HCT116 (cell line): ENCODE measurements around the gene ACAT1. TPM values are rescaled to one million over a fixed set of nuclear protein-coding genes. Genes with fewer than 3 reads are reported as not detected.
A peak's percentile ranks its signal among the peaks of the same experiment; 100 is the strongest.
"Not testable (repeated sequence)": the region's sequence is repeated elsewhere in the genome, so short reads cannot be mapped to it uniquely, and the experiment has no call there.

Experiments used
- ATAC-seq: fragments of 200-7000 bp; cut with Tn5 transposase; 2 replicates; pipeline ENCODE4 v1.9.1; 2020; ENCODE audit warnings: mild to moderate bottlenecking, moderate library complexity
- BruUV-seq: library from RNA; stranded (reverse); fragments of 400-500 nt; replicated peaks from 2 replicates; lab custom pipeline; 2021; lab: Mats Ljungman, UMichigan
- CTCF ChIA-PET: fragments of 300-600 bp; sonication (Branson Sonifier 250); formaldehyde crosslinking; loops from one replicate; lab custom pipeline; 2021; ENCODE audit warnings: antibody characterized with exemption; lab: Charles Lee
- POLR2A ChIA-PET: fragments of 300-600, 350-600 bp; sonication (Branson Sonifier 250); formaldehyde crosslinking; loops from one replicate; lab custom pipeline; 2021; ENCODE audit warnings: antibody characterized with exemption; lab: Charles Lee
- RAD21 ChIA-PET, 2 experiments: fragments of 300-600 bp; sonication (Branson Sonifier 250); formaldehyde crosslinking; loops; one replicate each; lab custom pipeline; 2023; ENCODE audit warnings: low total read pairs in 2 of 2; ENCODE audit not compliant: uncharacterized antibody in 2 of 2, unreplicated experiment in 2 of 2, low non-redundant PET in 1 of 2; lab: Charles Lee
- DNase-seq: peaks from one replicate; pipeline ENCODE4 v3.0.0-alpha.2; 2010; ENCODE audit warnings: low read depth, low spot score
- H2AFZ ChIP-seq: fragments of 200-600 bp; shearing (Covaris generic), sonication (generic); 2 replicates; pipeline ENCODE4 v1.6.1; 2017; ENCODE audit warnings: low read depth, mixed run types, mixed read lengths, antibody characterized with exemption, low read length; ENCODE audit not compliant: poor library complexity, severe bottlenecking
- H3K27ac ChIP-seq: 2 replicates; pipeline ENCODE4 v1.5.1; 2012; ENCODE audit warnings: low read depth, low read length
- H3K27me3 ChIP-seq: fragments of 200-600 bp; sonication (generic); 2 replicates; pipeline ENCODE4 v1.6.1; 2016; ENCODE audit warnings: mixed run types, low read length, mixed read lengths; ENCODE audit not compliant: insufficient read depth
- H3K36me3 ChIP-seq, 2 experiments: fragments of 200-500 bp in 1 of 2; fragments of 200-600 bp in 1 of 2; sonication (Bioruptor generic) in 1 of 2; sonication (generic) in 1 of 2; 2 replicates each; pipeline versions ENCODE4 v1.5.1 to v1.6.1; 2014 to 2016; ENCODE audit warnings: low read length in 2 of 2, inconsistent platforms in 1 of 2, mixed read lengths in 1 of 2, mixed run types in 1 of 2; ENCODE audit not compliant: insufficient read depth in 2 of 2, control insufficient read depth in 1 of 2
- H3K4me1 ChIP-seq, 2 experiments: fragments of 200-600 bp in 1 of 2; sonication (generic) in 1 of 2; 2 replicates each; pipeline versions ENCODE4 v1.5.1 to v1.6.1; 2012 to 2017; ENCODE audit warnings: low read length in 2 of 2, inconsistent platforms in 1 of 2, mild to moderate bottlenecking in 1 of 2, mixed read lengths in 1 of 2, mixed run types in 1 of 2, moderate library complexity in 1 of 2; ENCODE audit not compliant: insufficient read depth in 2 of 2, control insufficient read depth in 1 of 2
- H3K4me2 ChIP-seq: fragments of 200-600 bp; sonication (generic); 2 replicates; pipeline ENCODE4 v1.6.1; 2017; ENCODE audit warnings: mixed run types, low read length, mixed read lengths
- H3K4me3 ChIP-seq, 2 experiments: fragments of 200-600 bp in 1 of 2; sonication (generic) in 1 of 2; replicated peaks in 1 of 2; 2 replicates each; pipeline ENCODE4 v1.5.1; 2011 to 2016; ENCODE audit warnings: low read length in 2 of 2, control low read depth in 1 of 2, low read depth in 1 of 2, mild to moderate bottlenecking in 1 of 2, mixed read lengths in 1 of 2, mixed run types in 1 of 2
- H3K79me2 ChIP-seq: fragments of 200-600 bp; sonication (generic); 2 replicates; pipeline ENCODE4 v1.6.1; 2017; ENCODE audit warnings: mild to moderate bottlenecking, mixed run types, low read length, moderate library complexity, mixed read lengths; ENCODE audit not compliant: insufficient read depth
- H3K9ac ChIP-seq: fragments of 200-600 bp; sonication (generic); 2 replicates; pipeline ENCODE4 v1.6.1; 2016; ENCODE audit warnings: low read length, mixed read lengths
- H3K9me2 ChIP-seq: fragments of 200-600 bp; sonication (generic), shearing (Covaris generic); 2 replicates; pipeline ENCODE4 v1.6.1; 2017; ENCODE audit warnings: mixed run types, mild to moderate bottlenecking, moderate library complexity; ENCODE audit not compliant: insufficient read depth
- H3K9me3 ChIP-seq, 2 experiments: fragments of 200-500 bp in 1 of 2; fragments of 200-600 bp in 1 of 2; sonication (Bioruptor generic) in 1 of 2; sonication (generic) in 1 of 2; 2 replicates each; pipeline ENCODE4 v1.6.1; 2014 to 2017; ENCODE audit warnings: low read length in 2 of 2, mixed read lengths in 2 of 2, inconsistent platforms in 1 of 2, low read depth in 1 of 2, mild to moderate bottlenecking in 1 of 2, mixed run types in 1 of 2, moderate library complexity in 1 of 2; ENCODE audit not compliant: control insufficient read depth in 1 of 2, insufficient read depth in 1 of 2
- H4K20me1 ChIP-seq: fragments of 200-600 bp; sonication (generic), shearing (Covaris generic); 2 replicates; pipeline ENCODE4 v1.6.1; 2017; ENCODE audit warnings: mixed run types, mild to moderate bottlenecking, moderate library complexity; ENCODE audit not compliant: insufficient read depth
- CBX3 ChIP-seq: IDR thresholded peaks from 2 replicates; pipeline ENCODE4 v1.6.1; 2012; ENCODE audit warnings: low read depth
- EGR1 ChIP-seq: IDR thresholded peaks from 2 replicates; pipeline ENCODE4 v1.6.1; 2012; ENCODE audit warnings: low read depth
- EZH2phosphoT487 ChIP-seq: fragments of 200-600 bp; IDR thresholded peaks from 2 replicates; pipeline ENCODE4 v1.6.1; 2018; ENCODE audit warnings: antibody characterized with exemption, borderline replicate concordance
- RAD21 ChIP-seq: IDR thresholded peaks from 2 replicates; pipeline ENCODE4 v1.6.1; 2012; ENCODE audit warnings: low read depth, mild to moderate bottlenecking
- TCF7L2 ChIP-seq: IDR thresholded peaks from 2 replicates; pipeline ENCODE4 v1.7.0; 2011; ENCODE audit warnings: borderline replicate concordance, inconsistent platforms; ENCODE audit not compliant: insufficient read depth, insufficient read length; ENCODE audit errors: extremely low read depth
- ZFX ChIP-seq: fragments of 450-650 bp; IDR thresholded peaks from 2 replicates; pipeline ENCODE4 v1.6.1; 2017
- intact Hi-C: fragments of 100-400 bp; cut with micrococcal nuclease; formaldehyde crosslinking; loops from 2 replicates; pipeline ENCODE4 v1.10.0; 2022
- total RNA-seq: library from RNA; stranded (reverse); gene quantifications from one replicate; pipeline ENCODE4 v1.2.1, GENCODE V29; 2021; ENCODE audit not compliant: unreplicated experiment
- TF ChIP-seq, protein P1 (sequence below): IDR thresholded peaks from 2 replicates; pipeline ENCODE4 v1.6.1; 2012
- TF ChIP-seq, protein P2 (sequence below): IDR thresholded peaks from 2 replicates; pipeline ENCODE4 v1.6.1; 2012; ENCODE audit warnings: low read depth
- TF ChIP-seq, protein P3 (sequence below), 3 experiments: fragments of 200-600 bp in 1 of 3; sonication (generic) in 1 of 3; IDR thresholded peaks in 2 of 3; conservative IDR thresholded peaks in 1 of 3; 2 replicates each; pipeline ENCODE4 v1.5.1; 2012 to 2017; ENCODE audit warnings: low read depth in 2 of 3, low read length in 2 of 3, antibody characterized with exemption in 1 of 3, borderline replicate concordance in 1 of 3, control low read depth in 1 of 3, mild to moderate bottlenecking in 1 of 3, mixed read lengths in 1 of 3, mixed run types in 1 of 3, moderate library complexity in 1 of 3; ENCODE audit not compliant: insufficient read depth in 1 of 3

ACAT1 gene
- total RNA-seq, 1 experiment from 2014 or later = 83.8 TPM

DNA sequence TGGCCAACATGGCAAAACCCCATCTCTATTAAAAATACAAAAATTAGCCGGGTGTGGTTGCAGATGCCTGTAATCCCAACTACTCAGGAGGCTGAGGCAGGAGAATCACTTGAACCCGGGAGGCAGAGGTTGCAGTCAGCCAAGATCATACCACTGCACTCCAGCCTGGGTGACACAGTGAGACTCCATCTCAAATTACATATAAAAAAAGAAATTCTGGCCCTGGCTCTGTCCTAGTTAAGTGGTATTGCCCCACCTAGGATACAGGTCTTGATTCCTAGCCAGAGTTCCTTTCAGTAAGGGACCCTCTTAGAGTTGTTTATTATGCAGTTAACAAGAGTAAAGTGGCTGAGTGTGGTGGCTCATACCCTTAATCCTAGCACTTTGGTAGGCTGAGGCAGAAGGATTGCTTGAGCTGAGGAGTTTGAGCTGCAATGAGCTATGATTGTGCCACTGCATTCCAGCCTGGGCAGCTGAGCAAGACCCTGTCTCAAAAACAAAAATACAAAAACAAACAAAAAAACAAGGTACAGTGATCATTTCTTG is 11.7 kb downstream of the ACAT1 start:
- RAD21 ChIA-PET, H4K20me1 ChIP-seq, CTCF ChIA-PET, H3K27ac ChIP-seq, H3K4me3 ChIP-seq, H3K9ac ChIP-seq, H3K4me1 ChIP-seq, H2AFZ ChIP-seq, H3K4me2 ChIP-seq, H3K27me3 ChIP-seq, ATAC-seq, DNase-seq, intact Hi-C loops, POLR2A ChIA-PET, H3K9me2 ChIP-seq, H3K9me3 ChIP-seq, BruUV-seq: not testable (repeated sequence)
- H3K79me2 ChIP-seq = peaks cover 33% of the 10 kb centered on the region
- H3K36me3 ChIP-seq = peaks cover 7 to 15% of the 10 kb centered on the region in 2 experiments; a peak in 2 of 4 replicates

DNA sequence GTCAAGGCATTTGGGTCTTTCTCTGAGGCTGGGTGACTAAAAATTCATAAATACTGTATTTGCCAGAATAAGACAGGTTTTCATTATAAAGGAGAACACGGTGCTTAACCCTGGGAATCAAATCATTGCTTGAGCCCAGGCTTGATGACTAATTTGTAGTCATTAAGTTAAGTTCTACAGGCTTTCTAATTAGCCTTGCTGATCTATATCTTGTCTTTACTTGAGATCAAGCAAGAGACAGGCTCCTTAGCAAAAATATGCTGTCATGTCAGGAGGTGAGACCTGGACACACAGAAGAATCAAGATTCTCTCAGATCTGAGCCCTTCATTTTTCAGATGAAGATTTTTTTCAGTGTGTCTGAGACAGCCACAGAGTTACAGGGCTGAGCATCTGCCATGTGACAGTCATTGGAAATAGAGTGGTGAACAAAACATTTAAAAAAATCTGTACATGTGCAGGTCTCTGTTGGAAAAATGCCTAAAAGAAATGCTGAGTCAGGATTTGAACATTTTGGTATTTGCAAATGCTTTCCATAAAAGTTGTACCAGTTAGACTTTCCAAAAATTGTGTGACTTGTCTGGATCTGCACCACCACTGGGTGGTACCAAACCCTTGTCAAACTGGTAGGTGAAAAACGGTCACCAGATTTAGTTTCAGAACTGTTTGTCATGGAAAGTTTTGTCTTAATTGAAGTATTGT is 14.6 kb downstream of the ACAT1 start:
- TF ChIP-seq ZFX (no peak), RAD21 (peak; percentile 40), EZH2phosphoT487 (no peak), EGR1 (no peak), CBX3 (no peak), TCF7L2 (no peak)
- TF ChIP-seq, protein P1, sequence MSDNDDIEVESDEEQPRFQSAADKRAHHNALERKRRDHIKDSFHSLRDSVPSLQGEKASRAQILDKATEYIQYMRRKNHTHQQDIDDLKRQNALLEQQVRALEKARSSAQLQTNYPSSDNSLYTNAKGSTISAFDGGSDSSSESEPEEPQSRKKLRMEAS = no peak
- TF ChIP-seq, protein P2, sequence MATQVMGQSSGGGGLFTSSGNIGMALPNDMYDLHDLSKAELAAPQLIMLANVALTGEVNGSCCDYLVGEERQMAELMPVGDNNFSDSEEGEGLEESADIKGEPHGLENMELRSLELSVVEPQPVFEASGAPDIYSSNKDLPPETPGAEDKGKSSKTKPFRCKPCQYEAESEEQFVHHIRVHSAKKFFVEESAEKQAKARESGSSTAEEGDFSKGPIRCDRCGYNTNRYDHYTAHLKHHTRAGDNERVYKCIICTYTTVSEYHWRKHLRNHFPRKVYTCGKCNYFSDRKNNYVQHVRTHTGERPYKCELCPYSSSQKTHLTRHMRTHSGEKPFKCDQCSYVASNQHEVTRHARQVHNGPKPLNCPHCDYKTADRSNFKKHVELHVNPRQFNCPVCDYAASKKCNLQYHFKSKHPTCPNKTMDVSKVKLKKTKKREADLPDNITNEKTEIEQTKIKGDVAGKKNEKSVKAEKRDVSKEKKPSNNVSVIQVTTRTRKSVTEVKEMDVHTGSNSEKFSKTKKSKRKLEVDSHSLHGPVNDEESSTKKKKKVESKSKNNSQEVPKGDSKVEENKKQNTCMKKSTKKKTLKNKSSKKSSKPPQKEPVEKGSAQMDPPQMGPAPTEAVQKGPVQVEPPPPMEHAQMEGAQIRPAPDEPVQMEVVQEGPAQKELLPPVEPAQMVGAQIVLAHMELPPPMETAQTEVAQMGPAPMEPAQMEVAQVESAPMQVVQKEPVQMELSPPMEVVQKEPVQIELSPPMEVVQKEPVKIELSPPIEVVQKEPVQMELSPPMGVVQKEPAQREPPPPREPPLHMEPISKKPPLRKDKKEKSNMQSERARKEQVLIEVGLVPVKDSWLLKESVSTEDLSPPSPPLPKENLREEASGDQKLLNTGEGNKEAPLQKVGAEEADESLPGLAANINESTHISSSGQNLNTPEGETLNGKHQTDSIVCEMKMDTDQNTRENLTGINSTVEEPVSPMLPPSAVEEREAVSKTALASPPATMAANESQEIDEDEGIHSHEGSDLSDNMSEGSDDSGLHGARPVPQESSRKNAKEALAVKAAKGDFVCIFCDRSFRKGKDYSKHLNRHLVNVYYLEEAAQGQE = no peak
- TF ChIP-seq, protein P3, sequence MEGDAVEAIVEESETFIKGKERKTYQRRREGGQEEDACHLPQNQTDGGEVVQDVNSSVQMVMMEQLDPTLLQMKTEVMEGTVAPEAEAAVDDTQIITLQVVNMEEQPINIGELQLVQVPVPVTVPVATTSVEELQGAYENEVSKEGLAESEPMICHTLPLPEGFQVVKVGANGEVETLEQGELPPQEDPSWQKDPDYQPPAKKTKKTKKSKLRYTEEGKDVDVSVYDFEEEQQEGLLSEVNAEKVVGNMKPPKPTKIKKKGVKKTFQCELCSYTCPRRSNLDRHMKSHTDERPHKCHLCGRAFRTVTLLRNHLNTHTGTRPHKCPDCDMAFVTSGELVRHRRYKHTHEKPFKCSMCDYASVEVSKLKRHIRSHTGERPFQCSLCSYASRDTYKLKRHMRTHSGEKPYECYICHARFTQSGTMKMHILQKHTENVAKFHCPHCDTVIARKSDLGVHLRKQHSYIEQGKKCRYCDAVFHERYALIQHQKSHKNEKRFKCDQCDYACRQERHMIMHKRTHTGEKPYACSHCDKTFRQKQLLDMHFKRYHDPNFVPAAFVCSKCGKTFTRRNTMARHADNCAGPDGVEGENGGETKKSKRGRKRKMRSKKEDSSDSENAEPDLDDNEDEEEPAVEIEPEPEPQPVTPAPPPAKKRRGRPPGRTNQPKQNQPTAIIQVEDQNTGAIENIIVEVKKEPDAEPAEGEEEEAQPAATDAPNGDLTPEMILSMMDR (IDR thresholded peaks at IDR 0.05 in 2 of 3, conservative IDR thresholded peaks at IDR 0.05 in 1 of 3; ENCODE audit: borderline replicate concordance in 1 of 3, insufficient read depth in 1 of 3, low read depth in 2 of 3, low read length in 2 of 3) = peak; percentile 13 to 35 (median 16); a peak in 2 of 6 replicates
- Histone ChIP-seq H3K9ac (no peak overlapping the region), H3K27ac (no peak overlapping the region), H3K4me2 (no peak overlapping the region), H3K27me3 (no peaks in the 10 kb centered on the region), H3K4me3 (no peak overlapping the region), H3K36me3 (peaks cover 15 to 26% of the 10 kb centered on the region in 2 experiments; a peak in 3 of 4 replicates), H4K20me1 (no peaks in the 10 kb centered on the region), H3K4me1 (no peaks in the 10 kb centered on the region), H3K79me2 (peaks cover 11% of the 10 kb centered on the region), H3K9me2 (no peaks in the 10 kb centered on the region), H3K9me3 (no peaks in the 10 kb centered on the region), H2AFZ (no peak overlapping the region)
- no peak for DNase-seq
- RAD21 ChIA-PET = no interaction called here
- intact Hi-C loops = no loop called here
- no TSS peak for BruUV-seq
- CTCF ChIA-PET = no interaction called here
- POLR2A ChIA-PET = no interaction called here
- peak; percentile 53; the same call in 1 of the 2 replicates for ATAC-seq
